Measurements from ENCODE around the gene INSC. TPM values are rescaled to one million over a fixed set of nuclear protein-coding genes. Genes with fewer than 3 reads are reported as not detected.

INSC gene
- total and polyA plus RNA-seq, 12 donors, result 0.11 to 1.4 (median 0.61) TPM; not detected in 4

GRCh38 chr11:15291885-15292284 is 177.2 kb downstream of the INSC start:
- Histone ChIP-seq H3K27ac (no peak overlapping the region), H3K27me3 (no peaks in the 10 kb centered on the region), H3K36me3 (replicated peaks in 1 of 2) (no peaks in the 10 kb centered on the region), H3K4me1 (replicated peaks in 1 of 2) (no peaks in the 10 kb centered on the region), H3K9me3 (replicated peaks in 1 of 3) (no peaks in the 10 kb centered on the region), H3K4me3 (no peak overlapping the region)
- DNase-seq, result peak in 1 of 7 donors; percentile 8
- intact Hi-C loops (cut with DNase I), result no loop called here
- TF ChIP-seq CTCF (IDR thresholded peaks at IDR 0.05), result no peak
- TF ChIP-seq POLR2A (IDR thresholded peaks at IDR 0.05), result no peak

- no peaks in the 10 kb centered on the region for H3K36me3 ChIP-seq (replicated peaks in 1 of 2)
- H3K4me1 ChIP-seq (replicated peaks in 1 of 2), result no peaks in the 10 kb centered on the region
- H3K4me3 ChIP-seq, result no peak overlapping the region
- no peak overlapping the region for H3K27ac ChIP-seq
- TF ChIP-seq POLR2A (IDR thresholded peaks at IDR 0.05) (no peak), CTCF (IDR thresholded peaks at IDR 0.05) (no peak)
- WGBS, 4 donors, result 82 to 84% (median 82%) methylated on average over 1 of the region's 1 CpG
- no peaks in the 10 kb centered on the region for H3K9me3 ChIP-seq (replicated peaks in 1 of 3)
- no peak for DNase-seq
- no peaks in the 10 kb centered on the region for H3K27me3 ChIP-seq
- intact Hi-C loops (cut with DNase I), result no loop called here
Measured at GRCh38 chr11:15293975-15294620, 179.4 kb downstream of the INSC start.

GRCh38 chr11:15295695-15296094 is 181.0 kb downstream of the INSC start:
- 17 to 50% (median 20%) methylated on average over 1 of the region's 1 CpG for WGBS, 4 donors
- H3K9me3 ChIP-seq (replicated peaks in 1 of 3), result no peaks in the 10 kb centered on the region

More at GRCh38 chr11:15295695-15296094, 181.0 kb downstream of the INSC start:
- intact Hi-C loops (cut with DNase I), result no loop called here
- no peak overlapping the region for H3K4me3 ChIP-seq
- TF ChIP-seq POLR2A (IDR thresholded peaks at IDR 0.05), result no peak
- no peak for TF ChIP-seq CTCF (IDR thresholded peaks at IDR 0.05)
- no peak for DNase-seq
- no peaks in the 10 kb centered on the region for H3K36me3 ChIP-seq (replicated peaks in 1 of 2)
- H3K4me1 ChIP-seq (replicated peaks in 1 of 2), result no peaks in the 10 kb centered on the region
- no peak overlapping the region for H3K27ac ChIP-seq
- no peaks in the 10 kb centered on the region for H3K27me3 ChIP-seq

Other genes with a start within 250 kb of the INSC start
- 10 to 100 TPM in 2 of 9 donors, 1 to 10 TPM in 7; 5.7 to 29.7 (median 8.4) TPM for gene CYP2R1, start 222.7 kb upstream of the INSC start, total RNA-seq
- 10 to 100 TPM; 17.0 to 58.5 (median 19.9) TPM for gene CYP2R1, start 222.7 kb upstream of the INSC start, polyA plus RNA-seq
- gene CALCA, start 142.6 kb upstream of the INSC start, total RNA-seq, result 1 to 10 TPM in 1 of 9 donors, under 1 TPM in 1, not detected in 7; 0.95 to 2.2 TPM
- gene CALCA, start 142.6 kb upstream of the INSC start, polyA plus RNA-seq, result under 1 TPM in 1 of 3 donors, not detected in 2; 0.34 TPM
- under 1 TPM in 2 of 9 donors, not detected in 7; 0.11 to 0.28 TPM for gene CALCB, start 41.3 kb upstream of the INSC start, total RNA-seq
- under 1 TPM in 2 of 3 donors, not detected in 1; 0.07 to 0.08 TPM for gene CALCB, start 41.3 kb upstream of the INSC start, polyA plus RNA-seq